Kidney epithelial cell (primary cell): ENCODE results near the gene TBL1XR1. TPM values are rescaled to one million over a fixed set of nuclear protein-coding genes. Genes with fewer than 3 reads are reported as not detected.
"Not testable (repeated sequence)": the region's sequence is repeated elsewhere in the genome, so short reads cannot be mapped to it uniquely, and the experiment has no call there.

Experiments used
- DNase-seq: peaks from one replicate; pipeline ENCODE4 v3.0.0-alpha.2; 2010; ENCODE audit warnings: low read depth
- H3K27me3 ChIP-seq: 2 replicates; pipeline ENCODE4 v1.6.0; 2011; ENCODE audit warnings: low read length; ENCODE audit not compliant: control insufficient read depth, insufficient read depth
- H3K36me3 ChIP-seq: 2 replicates; pipeline ENCODE4 v1.5.1; 2011; ENCODE audit warnings: low read length; ENCODE audit not compliant: control insufficient read depth, insufficient read depth
- H3K4me3 ChIP-seq: 2 replicates; pipeline ENCODE4 v1.5.1; 2011; ENCODE audit warnings: low read depth, mild to moderate bottlenecking, control low read depth, low read length
- CTCF ChIP-seq: IDR thresholded peaks from 2 replicates; pipeline ENCODE4 v1.5.1; 2011; ENCODE audit warnings: mild to moderate bottlenecking, moderate library complexity, low read length, control low read depth, inconsistent platforms; ENCODE audit not compliant: insufficient read depth, poor library complexity, severe bottlenecking
- total RNA-seq: library from RNA; depleted of rRNA; stranded (reverse); fragments of >200 nt; gene quantifications from 2 replicates; pipeline ENCODE4 v1.2.3, GENCODE V29; 2015

TBL1XR1 gene
- total RNA-seq, 1 donor from 2014 or later = 81.4 TPM

- Histone ChIP-seq H3K27me3 (no peaks in the 10 kb centered on the region), H3K36me3 (no peaks in the 10 kb centered on the region), H3K4me3 (no peak overlapping the region)
- DNase-seq = no peak
- TF ChIP-seq CTCF = no peak
Measured at GRCh38 chr3:177005718-177006405, 191.4 kb downstream of the TBL1XR1 start.

DNA sequence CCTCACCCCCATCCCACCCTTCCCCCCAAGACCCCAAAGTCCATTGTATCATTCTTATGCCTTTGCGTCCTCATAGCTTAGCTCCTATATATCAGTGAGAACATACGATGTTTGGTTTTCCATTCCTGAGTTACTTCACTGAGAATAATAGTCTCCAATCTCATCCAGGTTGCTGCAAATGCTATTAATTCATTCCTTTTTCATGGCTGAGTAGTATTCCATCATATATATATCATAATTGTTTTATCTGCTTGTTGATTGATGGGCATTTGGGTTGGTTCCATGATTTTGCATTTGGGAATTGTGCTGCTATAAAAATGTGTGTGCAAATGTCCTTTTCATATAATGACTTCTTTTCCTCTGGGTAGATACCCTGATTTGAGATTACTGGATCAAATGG, 197.1 kb downstream of the TBL1XR1 start:
- not testable (repeated sequence) for H3K36me3 ChIP-seq, H3K27me3 ChIP-seq, H3K4me3 ChIP-seq, DNase-seq

DNA sequence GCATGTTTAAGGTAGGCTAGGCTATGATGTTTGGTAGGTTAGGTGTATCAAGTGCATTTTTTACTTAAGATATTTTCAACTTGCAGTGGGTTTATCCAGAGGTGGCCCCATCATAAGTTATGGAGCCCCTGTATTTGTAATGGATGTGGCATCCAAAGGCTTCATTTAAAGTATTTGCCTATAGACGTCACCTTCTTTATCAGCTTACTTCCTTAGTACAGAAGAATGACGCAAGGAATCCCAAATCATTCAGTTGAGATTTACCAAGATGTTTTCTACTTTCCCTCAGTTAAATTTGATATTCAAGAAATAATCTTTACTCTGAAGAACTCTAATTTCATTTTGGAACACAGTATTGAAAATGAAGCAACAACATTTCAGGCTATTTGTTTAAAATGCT, 201.3 kb downstream of the TBL1XR1 start:
- DNase-seq = no peak
- Histone ChIP-seq H3K4me3 (no peak overlapping the region), H3K27me3 (no peaks in the 10 kb centered on the region), H3K36me3 (no peaks in the 10 kb centered on the region)
- TF ChIP-seq CTCF = no peak

DNA sequence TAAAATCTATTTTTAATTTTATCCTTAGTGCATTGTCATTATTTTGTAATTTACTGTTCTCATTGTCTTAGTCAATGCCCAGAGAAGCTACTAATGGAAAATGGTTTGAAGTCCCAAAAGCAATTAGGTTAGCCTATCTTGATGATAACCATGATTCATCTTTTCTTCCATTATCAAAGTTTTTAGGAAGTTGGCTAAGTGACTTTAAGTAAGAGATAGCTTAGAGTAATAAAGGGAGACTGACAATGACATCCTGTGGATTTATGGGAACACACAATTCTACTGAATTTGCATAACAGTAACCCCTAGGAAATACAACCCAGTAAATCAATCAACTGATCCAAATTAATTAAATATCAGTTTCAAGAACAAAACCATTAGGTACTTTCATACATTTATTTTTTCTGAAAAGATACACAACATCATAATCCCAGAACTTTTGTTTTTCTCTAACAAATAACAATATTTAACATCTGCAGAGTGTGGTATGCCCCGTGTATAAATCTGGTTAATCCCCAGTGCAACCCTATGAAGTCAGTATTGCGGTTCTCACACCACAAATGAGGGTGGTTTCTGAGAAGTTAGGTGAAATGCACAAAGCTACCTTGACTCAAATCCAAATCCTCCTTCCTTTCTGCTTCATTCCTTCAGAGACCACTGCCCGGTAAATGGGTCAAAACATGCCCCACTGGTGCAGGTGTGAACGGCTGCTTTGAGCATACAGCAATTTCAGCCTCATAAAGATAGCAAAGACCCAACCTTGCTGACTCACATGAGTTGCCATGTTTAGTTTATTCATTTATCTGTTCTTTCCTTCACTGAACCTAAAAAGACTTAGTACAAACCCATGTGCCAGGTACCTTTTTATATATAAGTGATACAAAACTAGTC, 202.1 kb downstream of the TBL1XR1 start:
- Histone ChIP-seq H3K27me3 (no peaks in the 10 kb centered on the region), H3K36me3 (no peaks in the 10 kb centered on the region), H3K4me3 (no peak overlapping the region)
- DNase-seq = no peak
- no peak for TF ChIP-seq CTCF

GRCh38 chr3:176994393-176994792, 202.9 kb downstream of the TBL1XR1 start:
- no peak for TF ChIP-seq CTCF
- Histone ChIP-seq H3K4me3 (no peak overlapping the region), H3K27me3 (no peaks in the 10 kb centered on the region), H3K36me3 (no peaks in the 10 kb centered on the region)
- no peak for DNase-seq

DNA sequence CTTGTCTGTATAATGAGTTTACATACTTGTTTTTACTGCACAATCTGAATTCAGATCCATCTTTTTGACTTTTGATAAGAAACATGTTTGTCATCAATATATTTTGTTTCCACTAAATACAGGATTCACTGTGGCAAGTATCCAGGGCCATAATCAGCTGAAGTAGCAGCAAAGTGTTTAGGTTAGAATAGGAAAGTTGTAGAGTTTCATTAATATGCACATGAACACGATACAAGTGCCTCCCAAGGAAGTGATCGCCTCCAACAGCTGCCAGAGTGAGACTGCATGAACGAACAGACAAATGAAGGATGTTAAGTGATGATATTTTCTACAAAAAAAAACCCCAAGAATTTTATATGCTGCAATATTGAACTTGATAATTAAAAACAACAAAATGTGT, 204.3 kb downstream of the TBL1XR1 start:
- no peaks in the 10 kb centered on the region for H3K27me3 ChIP-seq
- no peak for DNase-seq
- TF ChIP-seq CTCF = no peak

More for the DNA sequence above, 204.3 kb downstream of the TBL1XR1 start:
- H3K4me3 ChIP-seq = no peak overlapping the region
- no peaks in the 10 kb centered on the region for H3K36me3 ChIP-seq
